H9 (cell line): ENCODE measurements around the gene EPB41L4B. TPM values are rescaled to one million over a fixed set of nuclear protein-coding genes. Genes with fewer than 3 reads are reported as not detected.

Experiments used
- DNase-seq: peaks from one replicate; pipeline ENCODE4 v3.0.0-alpha.2; 2017
- H2AFZ ChIP-seq: one replicate; pipeline ENCODE4 v1.6.1; 2013; ENCODE audit warnings: mild to moderate bottlenecking, low read length, control low read depth, moderate library complexity
- H2AK5ac ChIP-seq: 2 replicates; pipeline ENCODE4 v1.6.1; 2013; ENCODE audit warnings: low read length, control low read depth, mixed read lengths; ENCODE audit not compliant: insufficient read length
- H2BK120ac ChIP-seq: one replicate; pipeline ENCODE4 v1.6.1; 2013; ENCODE audit warnings: low read depth, mild to moderate bottlenecking, low read length, control low read depth, inconsistent platforms; ENCODE audit not compliant: poor library complexity, severe bottlenecking
- H2BK12ac ChIP-seq: 2 replicates; pipeline ENCODE4 v1.6.1; 2013; ENCODE audit warnings: low read length, control low read depth, mixed read lengths, low read depth; ENCODE audit not compliant: insufficient read length
- H2BK15ac ChIP-seq: 2 replicates; pipeline ENCODE4 v1.6.1; 2013; ENCODE audit warnings: low read depth, low read length, control low read depth
- H2BK20ac ChIP-seq: one replicate; pipeline ENCODE4 v1.6.1; 2013; ENCODE audit warnings: low read depth, mild to moderate bottlenecking, low read length, control low read depth, inconsistent platforms; ENCODE audit not compliant: poor library complexity, severe bottlenecking
- H2BK5ac ChIP-seq: 2 replicates; pipeline ENCODE4 v1.6.1; 2013; ENCODE audit warnings: low read length, control low read depth, mixed read lengths; ENCODE audit not compliant: insufficient read length
- H3K14ac ChIP-seq: 2 replicates; pipeline ENCODE4 v1.6.1; 2013; ENCODE audit warnings: low read length, control low read depth; ENCODE audit not compliant: insufficient read depth
- H3K18ac ChIP-seq: 2 replicates; pipeline ENCODE4 v1.6.1; 2013; ENCODE audit warnings: low read depth, mild to moderate bottlenecking, mixed read lengths, low read length, control low read depth; ENCODE audit not compliant: insufficient read length
- H3K23ac ChIP-seq: 2 replicates; pipeline ENCODE4 v1.6.1; 2013; ENCODE audit warnings: low read length, control low read depth, mixed read lengths, low read depth; ENCODE audit not compliant: insufficient read length
- H3K23me2 ChIP-seq: 2 replicates; pipeline ENCODE4 v1.6.1; 2013; ENCODE audit warnings: low read depth, mild to moderate bottlenecking, mixed read lengths, low read length, control low read depth; ENCODE audit not compliant: insufficient read length, poor library complexity, severe bottlenecking
- H3K27ac ChIP-seq: 2 replicates; pipeline ENCODE4 v1.5.1; 2013; ENCODE audit warnings: low read length, control low read depth, mixed read lengths, low read depth; ENCODE audit not compliant: insufficient read length
- H3K27me3 ChIP-seq: 2 replicates; pipeline ENCODE4 v1.6.1; 2013; ENCODE audit warnings: low read length, control low read depth, inconsistent platforms; ENCODE audit not compliant: insufficient read depth
- H3K4ac ChIP-seq: 2 replicates; pipeline ENCODE4 v1.6.1; 2013; ENCODE audit warnings: low read depth, mild to moderate bottlenecking, control low read depth, inconsistent platforms, low read length, moderate library complexity
- H3K4me1 ChIP-seq: 2 replicates; pipeline ENCODE4 v1.6.1; 2013; ENCODE audit warnings: low read length, control low read depth, inconsistent platforms; ENCODE audit not compliant: insufficient read depth
- H3K4me2 ChIP-seq: 2 replicates; pipeline ENCODE4 v1.6.1; 2013; ENCODE audit warnings: low read length, control low read depth, mixed read lengths; ENCODE audit not compliant: insufficient read length, insufficient read depth
- H3K56ac ChIP-seq: 2 replicates; pipeline ENCODE4 v1.6.1; 2013; ENCODE audit warnings: low read depth, mild to moderate bottlenecking, mixed read lengths, low read length, control low read depth; ENCODE audit not compliant: insufficient read length
- H3K79me1 ChIP-seq: 2 replicates; pipeline ENCODE4 v1.6.1; 2013; ENCODE audit warnings: low read depth, mild to moderate bottlenecking, moderate library complexity, low read length, control low read depth, inconsistent platforms; ENCODE audit not compliant: insufficient read depth, poor library complexity, severe bottlenecking
- H3K79me2 ChIP-seq: 2 replicates; pipeline ENCODE4 v1.6.1; 2013; ENCODE audit warnings: low read length, control low read depth, inconsistent platforms; ENCODE audit not compliant: insufficient read depth
- H3K9ac ChIP-seq: 2 replicates; pipeline ENCODE4 v1.6.1; 2013; ENCODE audit warnings: low read length, control low read depth, mixed read lengths; ENCODE audit not compliant: insufficient read length; ENCODE audit errors: extremely low read depth
- H3K9me3 ChIP-seq: one replicate; pipeline ENCODE4 v1.6.1; 2013; ENCODE audit warnings: low read depth, low read length, inconsistent platforms; ENCODE audit not compliant: control insufficient read depth
- H3T11ph ChIP-seq: one replicate; pipeline ENCODE4 v1.6.1; 2013; ENCODE audit warnings: mild to moderate bottlenecking, low read length, control low read depth, inconsistent platforms
- H4K20me1 ChIP-seq: one replicate; pipeline ENCODE4 v1.6.1; 2013; ENCODE audit not compliant: control insufficient read depth, insufficient read length, insufficient read depth
- H4K5ac ChIP-seq: 2 replicates; pipeline ENCODE4 v1.6.1; 2013; ENCODE audit warnings: low read depth, mild to moderate bottlenecking, mixed read lengths, low read length, control low read depth; ENCODE audit not compliant: insufficient read length
- H4K8ac ChIP-seq: replicated peaks from 2 replicates; pipeline ENCODE4 v1.6.1; 2013; ENCODE audit warnings: low read length, control low read depth, mixed read lengths, low read depth; ENCODE audit not compliant: insufficient read length
- H4K91ac ChIP-seq: 2 replicates; pipeline ENCODE4 v1.6.1; 2013; ENCODE audit warnings: low read depth, mild to moderate bottlenecking, moderate library complexity, mixed read lengths, low read length, control low read depth; ENCODE audit not compliant: insufficient read length
- H3K27ac Mint-ChIP-seq, 3 experiments: 2 replicates in 2 of 3; 3 replicates in 1 of 3; pipeline ENCODE4 v1.8.0; 2020 to 2021; ENCODE audit warnings: mixed read lengths in 3 of 3, mild to moderate bottlenecking in 1 of 3, moderate library complexity in 1 of 3
- H3K27me3 Mint-ChIP-seq: 2 replicates; pipeline ENCODE4 v1.8.0; 2021; ENCODE audit warnings: low read depth, mild to moderate bottlenecking, moderate library complexity, mixed read lengths
- H3K36me3 Mint-ChIP-seq, 3 experiments: 2 replicates in 2 of 3; 3 replicates in 1 of 3; pipeline ENCODE4 v1.8.0; 2020 to 2021; ENCODE audit warnings: low read depth in 3 of 3, mixed read lengths in 3 of 3; ENCODE audit not compliant: insufficient read depth in 1 of 3
- H3K4me1 Mint-ChIP-seq, 2 experiments: 2 replicates each; pipeline ENCODE4 v1.8.0; 2020; ENCODE audit warnings: mixed read lengths in 2 of 2
- H3K4me3 Mint-ChIP-seq, 2 experiments: 2 replicates in 1 of 2; 3 replicates in 1 of 2; pipeline ENCODE4 v1.8.0; 2020 to 2021; ENCODE audit warnings: mild to moderate bottlenecking in 2 of 2, mixed read lengths in 2 of 2, moderate library complexity in 1 of 2
- H3K9me3 Mint-ChIP-seq, 2 experiments: 2 replicates in 1 of 2; 3 replicates in 1 of 2; pipeline ENCODE4 v1.8.0; 2020; ENCODE audit warnings: mild to moderate bottlenecking in 2 of 2, mixed read lengths in 2 of 2, moderate library complexity in 1 of 2
- total RNA-seq: library from RNA; stranded (reverse); gene quantifications from 2 replicates; pipeline ENCODE4 v1.2.1, GENCODE V29; 2021
- TF ChIP-seq, protein P1 (sequence below): fragments of 200-600 bp; sonication (generic); conservative IDR thresholded peaks from 3 replicates; pipeline ENCODE4 v1.8.0; 2021; ENCODE audit warnings: antibody characterized with exemption, mild to moderate bottlenecking

Gene EPB41L4B
- total RNA-seq, 1 experiment from 2014 or later: 18.9 TPM

DNA sequence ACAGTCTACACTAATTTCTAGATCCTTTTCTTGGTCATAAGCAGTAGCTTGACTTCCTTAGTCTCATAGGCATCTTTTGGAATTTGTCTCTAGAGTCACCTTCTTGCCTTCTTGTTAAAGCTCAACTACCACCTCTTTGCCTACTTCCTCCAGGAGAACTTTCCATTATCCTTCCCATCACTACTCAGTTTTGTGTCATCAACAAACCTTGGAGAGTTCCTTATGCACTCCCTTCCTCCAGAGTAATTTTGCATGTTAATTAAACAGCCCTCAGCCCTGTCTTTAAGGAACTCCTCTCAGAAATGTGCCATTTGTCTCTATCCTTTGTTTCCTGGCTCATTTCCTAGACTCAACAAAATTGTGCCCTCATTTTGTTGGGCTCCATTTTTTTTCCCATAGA is 4.2 kb upstream of the EPB41L4B start:
- Histone ChIP-seq H3K79me1 (no peaks in the 10 kb centered on the region), H3K23me2 (no peaks in the 10 kb centered on the region), H3K23ac (no peak overlapping the region), H3K9me3 (no peaks in the 10 kb centered on the region), H3K18ac (no peak overlapping the region), H2AK5ac (no peak overlapping the region), H4K8ac (no peak overlapping the region), H4K20me1 (no peaks in the 10 kb centered on the region), H4K91ac (no peak overlapping the region), H2BK15ac (no peak overlapping the region), H3K4me2 (no peak overlapping the region), H3K79me2 (no peaks in the 10 kb centered on the region), H3K14ac (no peak overlapping the region), H2BK20ac (no peak overlapping the region), H3K4ac (no peak overlapping the region), H2BK12ac (no peak overlapping the region), H3K27me3 (no peaks in the 10 kb centered on the region), H3K27ac (no peak overlapping the region), H3K9ac (no peak overlapping the region), H2BK120ac (no peak overlapping the region), H2AFZ (no peak overlapping the region), H3K56ac (no peak overlapping the region), H4K5ac (no peak overlapping the region), H3K4me1 (no peaks in the 10 kb centered on the region; the same call in 1 of the 2 replicates), H2BK5ac (no peak overlapping the region), H3T11ph (no peak overlapping the region)
- H3K9me3 Mint-ChIP-seq: no peaks in the 10 kb centered on the region; a peak in 1 of 5 replicates
- H3K4me3 Mint-ChIP-seq: no peak overlapping the region
- H3K36me3 Mint-ChIP-seq: no peaks in the 10 kb centered on the region
- H3K27ac Mint-ChIP-seq: 0 out of 7 replicates have a peak overlapping the region, but pooled peaks of 1 of the 3 experiments have one; percentile 1
- TF ChIP-seq, protein P1, sequence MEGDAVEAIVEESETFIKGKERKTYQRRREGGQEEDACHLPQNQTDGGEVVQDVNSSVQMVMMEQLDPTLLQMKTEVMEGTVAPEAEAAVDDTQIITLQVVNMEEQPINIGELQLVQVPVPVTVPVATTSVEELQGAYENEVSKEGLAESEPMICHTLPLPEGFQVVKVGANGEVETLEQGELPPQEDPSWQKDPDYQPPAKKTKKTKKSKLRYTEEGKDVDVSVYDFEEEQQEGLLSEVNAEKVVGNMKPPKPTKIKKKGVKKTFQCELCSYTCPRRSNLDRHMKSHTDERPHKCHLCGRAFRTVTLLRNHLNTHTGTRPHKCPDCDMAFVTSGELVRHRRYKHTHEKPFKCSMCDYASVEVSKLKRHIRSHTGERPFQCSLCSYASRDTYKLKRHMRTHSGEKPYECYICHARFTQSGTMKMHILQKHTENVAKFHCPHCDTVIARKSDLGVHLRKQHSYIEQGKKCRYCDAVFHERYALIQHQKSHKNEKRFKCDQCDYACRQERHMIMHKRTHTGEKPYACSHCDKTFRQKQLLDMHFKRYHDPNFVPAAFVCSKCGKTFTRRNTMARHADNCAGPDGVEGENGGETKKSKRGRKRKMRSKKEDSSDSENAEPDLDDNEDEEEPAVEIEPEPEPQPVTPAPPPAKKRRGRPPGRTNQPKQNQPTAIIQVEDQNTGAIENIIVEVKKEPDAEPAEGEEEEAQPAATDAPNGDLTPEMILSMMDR: no peak
- H3K27me3 Mint-ChIP-seq: peaks cover 13% of the 10 kb centered on the region
- peaks cover 20% of the 10 kb centered on the region in 2 experiments for H3K4me1 Mint-ChIP-seq
- DNase-seq: no peak
